Pericardium fibroblast (primary cell): Measurements from ENCODE around the gene SLC35E2B. TPM values are rescaled to one million over a fixed set of nuclear protein-coding genes. Genes with fewer than 3 reads are reported as not detected.

ENCODE experiments used
- total RNA-seq: library from RNA; depleted of rRNA; stranded (reverse); fragments of >200 nt; gene quantifications from 2 replicates; pipeline ENCODE4 v1.2.3, GENCODE V29; 2015

The SLC35E2B gene
- total RNA-seq = 20.1 and 42.9 TPM in 2 replicates

GRCh38 chr1:1692714-1693647 is at the start of gene SLC35E2B:
TSS of gene SLC35E2B (minus strand) at chr1:1692795. CDS start at chr1:1676699, 16,096 bp downstream.

GRCh38 chr1:1724035-1724864 is 31.7 kb upstream of the SLC35E2B start, which contains the start of gene CDK11A:
TSS of gene CDK11A (minus strand) at chr1:1724357. CDS start at chr1:1722818, 1,539 bp downstream.

DNA sequence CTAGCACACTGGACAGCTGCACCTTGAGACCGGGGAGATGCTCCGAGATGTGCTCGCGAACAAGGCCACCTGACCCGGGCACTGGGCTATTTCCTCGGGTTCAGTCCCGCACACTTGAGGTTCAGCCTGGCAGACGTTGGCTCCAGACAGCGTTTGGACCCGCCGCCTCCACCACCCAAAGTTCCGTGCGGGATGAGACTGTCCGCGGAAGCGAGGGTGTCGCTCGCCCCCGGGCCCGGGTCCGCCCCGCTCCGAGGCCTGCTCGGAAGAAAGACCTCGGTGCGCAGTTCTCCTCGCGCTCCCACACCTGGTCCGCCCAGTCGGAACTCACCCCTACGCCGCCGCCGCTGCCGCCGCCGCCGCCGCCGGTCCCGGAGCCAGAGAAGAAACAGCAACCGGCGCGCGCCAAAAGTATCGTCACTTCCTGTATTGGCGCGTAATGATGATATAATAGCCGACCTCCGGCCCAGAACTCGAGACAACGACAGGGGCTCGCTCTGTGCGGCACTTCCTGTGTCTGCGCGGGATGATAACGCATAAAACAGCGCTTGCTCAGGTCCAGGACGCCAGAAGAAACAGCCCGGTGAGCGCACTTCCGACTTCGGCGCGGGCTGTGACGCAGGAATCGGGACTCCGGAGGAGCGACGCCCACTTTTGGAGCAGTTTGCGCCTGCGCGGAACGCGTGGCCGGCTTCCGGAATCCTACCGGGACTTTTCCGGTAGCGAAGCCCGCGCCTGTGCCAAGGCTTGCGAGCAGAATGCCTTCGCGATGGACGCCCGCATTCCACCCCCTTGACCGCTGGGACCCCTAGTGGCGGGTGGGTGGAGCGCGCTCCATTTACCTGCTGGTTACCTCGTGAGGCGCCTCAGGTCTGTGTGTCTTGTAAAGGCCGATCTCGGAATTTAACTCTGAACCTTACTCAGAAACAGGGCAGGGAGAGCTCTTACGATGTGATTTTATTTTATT is 33.7 kb downstream of the SLC35E2B start, which contains the start of gene CDK11B:
TSS of gene CDK11B (minus strand) at position 422 of the 967 bp plus-strand sequence. CDS start 1,519 bp downstream, outside the sequence.

GRCh38 chr1:1631782-1632420 is 60.7 kb downstream of the SLC35E2B start, which contains the start of gene MMP23B:
TSS of gene MMP23B (plus strand) at chr1:1632173. CDS start at chr1:1632219, 46 bp downstream.

DNA sequence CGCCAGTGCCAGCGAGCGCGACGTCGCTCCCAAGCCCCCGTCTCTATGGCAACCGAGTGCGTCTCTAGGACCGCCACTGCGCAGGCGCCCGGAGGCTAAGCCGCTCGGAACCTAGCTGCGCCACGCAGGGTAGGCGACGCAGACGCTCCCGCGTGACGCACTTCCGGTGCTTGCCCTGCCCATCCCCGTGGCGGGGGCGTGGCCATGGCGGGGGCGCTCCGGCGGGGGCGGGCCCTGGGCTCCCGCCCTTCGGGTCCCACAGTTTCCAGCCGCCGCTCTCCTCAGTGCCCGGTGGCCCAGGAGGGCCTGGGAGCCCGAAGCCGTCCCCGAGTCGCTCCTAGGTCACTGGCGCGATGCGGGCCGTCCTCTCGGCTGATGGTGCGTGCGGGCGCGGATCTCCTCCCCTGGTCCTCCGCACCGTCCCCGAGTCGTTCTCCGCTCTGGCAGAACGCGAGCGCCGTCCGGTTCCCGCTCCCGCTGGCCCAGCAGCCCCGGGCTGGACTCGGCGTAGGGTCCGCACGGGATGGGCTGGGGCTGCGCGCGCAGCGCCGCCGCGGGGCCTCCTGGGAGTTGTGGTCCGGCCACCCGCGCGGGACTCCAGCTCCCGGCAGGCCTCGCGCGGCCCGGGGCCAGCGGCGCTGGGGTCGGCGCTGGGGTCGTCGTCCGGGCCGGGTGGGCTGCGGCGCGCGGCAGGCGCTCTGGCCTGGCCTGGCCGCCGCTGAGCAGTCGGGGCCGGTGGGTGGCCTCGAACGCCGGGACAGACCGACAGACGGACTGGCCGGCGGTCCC is 77.1 kb downstream of the SLC35E2B start, which contains the start of gene MIB2:
TSS of gene MIB2 (plus strand) at position 245 of the 789 bp plus-strand sequence. CDS start 7,953 bp downstream, outside the sequence.

Other genes with a start within 250 kb of the SLC35E2B start
- under 0.01 TPM in 1 of 2 replicates, not detected in the other for gene ATAD3C, start 243.1 kb downstream of the SLC35E2B start, total RNA-seq
- 8.0 and 27.4 TPM in 2 replicates for gene ATAD3B, start 221.0 kb downstream of the SLC35E2B start, total RNA-seq
- gene ATAD3A, start 180.6 kb downstream of the SLC35E2B start, total RNA-seq = 23.4 and 27.7 TPM in 2 replicates
- 4.1 and 6.1 TPM in 2 replicates for gene TMEM240, start 152.2 kb downstream of the SLC35E2B start, total RNA-seq
- 134 and 149 TPM in 2 replicates for gene SSU72, start 117.9 kb downstream of the SLC35E2B start, total RNA-seq
- gene FNDC10, start 92.7 kb downstream of the SLC35E2B start, total RNA-seq = 22.8 and 23.8 TPM in 2 replicates
- gene MIB2, start 77.3 kb downstream of the SLC35E2B start, total RNA-seq = 57.9 and 64.6 TPM in 2 replicates
- gene MMP23B, start 60.6 kb downstream of the SLC35E2B start, total RNA-seq = 117 and 174 TPM in 2 replicates
- 7.5 and 11.3 TPM in 2 replicates for gene CDK11B, start 33.8 kb downstream of the SLC35E2B start, total RNA-seq
- 7.3 and 14.6 TPM in 2 replicates for gene CDK11A, start 31.6 kb upstream of the SLC35E2B start, total RNA-seq
- gene NADK, start 85.7 kb upstream of the SLC35E2B start, total RNA-seq = 40.3 and 71.3 TPM in 2 replicates
- 83.6 and 148 TPM in 2 replicates for gene GNB1, start 198.3 kb upstream of the SLC35E2B start, total RNA-seq
- 0.51 TPM in 1 of 2 replicates, not detected in the other for gene CALML6, start 222.5 kb upstream of the SLC35E2B start, total RNA-seq
- 1.3 TPM in 1 of 2 replicates, not detected in the other for gene TMEM52, start 226.5 kb upstream of the SLC35E2B start, total RNA-seq